Activated naive CD4-positive, alpha-beta T cell treated with anti-CD3 and anti-CD28 coated beads for 36 hours (primary cell): Measurements from ENCODE around the gene DARS1. TPM values are rescaled to one million over a fixed set of nuclear protein-coding genes. Genes with fewer than 3 reads are reported as not detected.

Source experiments
- CTCF ChIA-PET: fragments of 350-600 bp; sonication (Branson Sonifier 250); formaldehyde crosslinking; loops from one replicate; lab custom pipeline; 2021; ENCODE audit warnings: antibody characterized with exemption; lab: Charles Lee
- DNase-seq: peaks from one replicate; pipeline ENCODE4 v3.0.0-alpha.2; 2020
- H3K27ac Mint-ChIP-seq: one replicate; pipeline ENCODE4 v1.8.0; 2021; ENCODE audit warnings: mild to moderate bottlenecking, mixed read lengths
- H3K27me3 Mint-ChIP-seq: one replicate; pipeline ENCODE4 v1.8.0; 2021; ENCODE audit warnings: low read depth, mixed read lengths
- H3K36me3 Mint-ChIP-seq: one replicate; pipeline ENCODE4 v1.8.0; 2021; ENCODE audit warnings: low read depth, mixed read lengths
- H3K4me1 Mint-ChIP-seq: one replicate; pipeline ENCODE4 v1.8.0; 2021; ENCODE audit warnings: low read depth, mixed read lengths
- H3K4me3 Mint-ChIP-seq: one replicate; pipeline ENCODE4 v1.8.0; 2021; ENCODE audit warnings: mild to moderate bottlenecking, moderate library complexity, mixed read lengths
- H3K9me3 Mint-ChIP-seq: one replicate; pipeline ENCODE4 v1.8.0; 2021; ENCODE audit warnings: mixed read lengths
- intact Hi-C: fragments of 100-400 bp; cut with micrococcal nuclease; formaldehyde crosslinking; loops from one replicate; pipeline ENCODE4 v1.15.1; 2023
- total RNA-seq, 2 experiments: library from RNA; stranded (reverse); gene quantifications; one replicate each; pipeline ENCODE4 v1.2.3, GENCODE V29; 2021

Gene DARS1
- 100 to 1,000 TPM; 161 to 177 TPM for total RNA-seq

DNA sequence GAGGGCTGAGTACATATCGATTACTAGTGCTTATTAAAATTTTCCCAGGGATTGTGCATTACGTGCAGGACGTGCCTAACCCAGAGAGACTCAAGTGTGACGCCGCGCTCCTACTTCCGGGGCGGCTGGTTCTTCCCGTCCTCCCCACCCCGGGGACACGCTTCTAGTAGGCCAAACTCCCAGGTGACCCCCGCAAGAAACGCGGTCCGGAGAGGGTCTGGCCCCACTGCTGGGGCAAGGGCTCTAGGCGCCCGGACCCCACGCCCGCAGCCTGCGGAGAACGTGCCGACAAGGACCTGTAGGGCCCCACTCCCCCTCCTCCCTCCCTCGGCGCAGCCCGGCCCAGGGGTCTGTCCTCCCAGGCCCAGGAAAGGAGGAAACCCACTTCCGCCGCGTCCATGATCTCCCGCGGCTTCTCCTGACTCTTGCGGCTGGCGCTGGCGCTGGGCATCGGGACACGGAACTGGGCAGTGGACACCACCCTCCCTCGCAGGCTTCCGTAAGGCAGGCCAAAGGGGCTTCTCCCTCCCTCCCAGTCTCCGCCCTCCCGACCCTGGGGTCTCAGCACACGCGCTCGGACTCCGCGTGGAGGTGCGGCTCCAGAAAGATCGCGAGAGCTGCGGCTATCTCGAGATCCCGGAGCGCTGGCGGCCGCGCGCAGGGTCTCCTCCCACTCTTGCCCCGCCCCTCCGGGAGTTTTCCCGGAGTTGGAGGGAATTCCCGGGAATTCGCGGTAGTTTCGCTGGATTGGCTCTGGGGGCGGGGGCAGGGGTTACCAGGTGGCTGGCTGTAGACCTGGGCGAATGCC lies at the start of gene DARS1:
DARS1 (minus strand) TSS at position 609 of the 808 bp plus-strand sequence; CDS start at position 451, 158 bp downstream.
- intact Hi-C loops: loop anchor here (1.0 to 10.0 kb wide), 14 partner anchors 20 to 930 kb away; partner anchors contain the start of genes MCM6, RAB3GAP1 and UBXN4
- DNase-seq: peak; percentile 90
- H3K4me1 Mint-ChIP-seq: peaks cover 39% of the 10 kb centered on the region
- H3K4me3 Mint-ChIP-seq: peak within 1 kb of the TSS; percentile 95
- H3K27ac Mint-ChIP-seq: peak within 1 kb of the TSS; percentile 97
- H3K27me3 Mint-ChIP-seq: no peaks in the 10 kb centered on the region
- H3K36me3 Mint-ChIP-seq: peaks cover 28% of the 10 kb centered on the region
- CTCF ChIA-PET: interaction anchor here (0.7 to 2.0 kb wide), 5 partner anchors 62 to 399 kb away, joined by 3 to 8 read pairs (median 5); no protein-coding TSS in a partner anchor
- H3K9me3 Mint-ChIP-seq: no peaks in the 10 kb centered on the region

DNA sequence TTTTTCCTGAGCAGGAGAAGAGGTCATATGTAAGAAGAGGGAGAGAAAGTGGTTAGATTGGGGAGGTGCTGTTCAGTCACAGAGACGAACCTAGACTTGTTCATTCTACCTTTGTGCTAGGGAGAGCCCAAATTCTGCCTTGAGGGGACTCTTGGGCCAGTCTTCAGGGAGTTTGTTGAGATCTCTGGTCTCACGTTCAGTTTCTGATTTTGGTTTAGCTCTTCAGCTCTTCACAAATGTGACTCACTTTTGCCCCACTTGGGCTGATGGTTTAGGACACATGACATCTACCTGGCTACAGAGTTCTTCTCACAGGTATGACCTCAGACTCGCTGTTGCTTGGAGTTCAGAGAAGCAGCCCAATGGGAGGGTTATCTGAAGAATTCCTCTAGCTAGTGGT lies 49.2 kb upstream of the DARS1 start:
- H3K4me3 Mint-ChIP-seq: no peak overlapping the region
- H3K27ac Mint-ChIP-seq: no peak overlapping the region
- H3K27me3 Mint-ChIP-seq: no peaks in the 10 kb centered on the region
- peak; percentile 21 for DNase-seq
- H3K9me3 Mint-ChIP-seq: no peaks in the 10 kb centered on the region
- intact Hi-C loops: no loop called here
- no peaks in the 10 kb centered on the region for H3K4me1 Mint-ChIP-seq
- CTCF ChIA-PET: interaction anchor here (1.6 kb wide), 1 partner anchor 349 kb away, joined by 6 read pairs; no protein-coding TSS in a partner anchor
- no peaks in the 10 kb centered on the region for H3K36me3 Mint-ChIP-seq

DNA sequence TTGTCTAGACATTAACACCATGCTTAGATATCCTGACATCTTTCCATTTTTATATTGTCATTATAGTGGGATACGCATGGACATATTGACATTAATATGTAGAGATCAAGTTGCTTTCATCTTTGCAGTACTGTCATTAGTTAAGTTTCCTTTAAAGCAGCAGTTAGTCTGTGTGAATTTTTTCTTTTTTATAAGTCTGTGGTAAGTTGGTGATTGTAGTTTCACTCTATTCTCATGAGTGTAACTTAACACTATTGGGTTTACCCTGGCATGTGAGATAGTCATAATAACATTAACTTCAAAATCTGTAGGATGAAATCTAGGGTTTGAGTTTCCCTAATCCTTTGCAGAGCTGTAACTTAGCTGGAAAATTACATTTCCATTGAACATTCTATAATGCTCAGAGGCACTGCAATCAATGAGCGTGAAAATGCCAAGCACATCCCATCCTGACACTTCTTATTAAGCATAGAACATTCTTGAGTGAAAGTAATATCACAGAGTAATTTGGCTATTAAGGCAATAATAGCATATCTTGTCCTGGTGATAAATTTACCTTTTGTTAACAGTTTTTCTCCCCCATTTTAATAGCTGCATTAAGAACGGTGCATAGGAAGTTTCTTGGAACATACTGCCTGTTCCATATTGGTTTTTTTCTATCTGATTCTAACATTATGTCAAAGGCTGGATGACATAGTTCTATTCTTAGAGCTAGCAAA lies 47.5 kb upstream of the DARS1 start:
- Mint-ChIP-seq H3K4me3 (no peak overlapping the region), H3K27me3 (no peaks in the 10 kb centered on the region), H3K9me3 (no peaks in the 10 kb centered on the region), H3K4me1 (no peaks in the 10 kb centered on the region), H3K36me3 (no peaks in the 10 kb centered on the region), H3K27ac (no peak overlapping the region)
- CTCF ChIA-PET: interaction anchor here (1.6 kb wide), 1 partner anchor 351 kb away, joined by 6 read pairs; no protein-coding TSS in a partner anchor
- intact Hi-C loops: no loop called here
- DNase-seq: no peak

DNA sequence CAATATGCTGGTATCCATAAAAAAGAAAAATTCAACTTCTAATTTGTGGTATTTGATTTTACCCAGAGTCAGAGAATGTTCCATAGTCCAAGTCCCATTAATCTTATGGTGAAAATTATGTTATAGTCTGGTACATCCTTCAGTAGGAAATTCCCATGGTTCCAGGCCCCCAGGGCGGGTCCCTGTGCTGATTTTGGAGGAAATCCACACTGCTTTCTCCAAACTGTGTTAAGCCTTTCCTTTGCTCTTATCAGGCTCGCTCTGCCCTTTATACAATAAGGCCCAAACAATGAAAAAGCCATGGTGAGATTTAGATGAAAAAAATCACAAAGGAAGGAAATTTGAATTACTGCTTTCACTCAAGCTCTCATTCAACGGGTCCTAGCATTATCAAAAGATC lies 46.8 kb upstream of the DARS1 start:
- no peaks in the 10 kb centered on the region for H3K4me1 Mint-ChIP-seq
- CTCF ChIA-PET: no interaction called here
- no peak overlapping the region for H3K4me3 Mint-ChIP-seq
- no peaks in the 10 kb centered on the region for H3K9me3 Mint-ChIP-seq
- H3K27ac Mint-ChIP-seq: no peak overlapping the region
- DNase-seq: no peak
- H3K27me3 Mint-ChIP-seq: no peaks in the 10 kb centered on the region
- no peaks in the 10 kb centered on the region for H3K36me3 Mint-ChIP-seq
- intact Hi-C loops: no loop called here

DNA sequence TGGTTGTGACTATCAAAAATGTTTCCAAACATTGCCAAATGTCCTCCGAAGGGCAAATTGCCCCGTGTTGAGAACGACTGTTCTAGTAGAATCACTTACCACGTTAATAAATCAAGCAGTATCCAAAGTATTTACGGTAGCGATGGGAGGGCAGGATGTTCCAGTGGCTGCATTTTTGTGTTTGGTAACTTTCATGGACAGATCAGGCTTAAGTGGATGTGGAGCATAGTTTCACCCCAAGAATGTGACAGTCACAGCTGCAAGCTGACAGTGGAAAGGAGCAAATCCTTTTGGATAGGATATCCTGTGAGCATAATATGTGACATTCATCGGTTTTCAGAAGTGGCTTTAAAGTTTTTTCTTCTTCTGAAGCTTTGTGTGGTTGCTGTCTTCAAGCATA lies 46.3 kb upstream of the DARS1 start:
- Mint-ChIP-seq H3K36me3 (no peaks in the 10 kb centered on the region), H3K27ac (no peak overlapping the region)
- CTCF ChIA-PET: no interaction called here

DNA sequence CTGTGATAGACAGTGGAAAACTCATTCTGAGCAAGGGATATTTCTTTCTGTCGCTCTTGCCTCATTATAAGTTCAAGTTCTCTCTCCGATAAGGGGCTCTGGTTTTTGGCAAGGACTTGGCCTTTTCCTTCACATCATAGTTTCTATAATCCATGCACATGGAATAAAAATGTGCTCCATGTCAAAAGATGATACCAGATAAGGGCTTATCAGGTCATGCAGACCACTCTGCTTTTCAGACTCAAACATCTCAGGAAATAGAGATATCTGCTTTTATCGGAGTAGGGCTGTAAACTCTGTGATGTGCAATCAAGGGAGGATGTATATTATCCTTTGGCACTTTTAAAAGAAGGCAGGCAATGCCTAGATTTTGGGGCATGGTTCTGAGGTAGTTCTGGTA lies 45.0 kb upstream of the DARS1 start:
- H3K9me3 Mint-ChIP-seq: no peaks in the 10 kb centered on the region
- no peaks in the 10 kb centered on the region for H3K27me3 Mint-ChIP-seq
- H3K27ac Mint-ChIP-seq: no peak overlapping the region
- H3K4me3 Mint-ChIP-seq: no peak overlapping the region
- peaks cover 2% of the 10 kb centered on the region for H3K4me1 Mint-ChIP-seq
- intact Hi-C loops: no loop called here
- DNase-seq: no peak
- CTCF ChIA-PET: no interaction called here
- no peaks in the 10 kb centered on the region for H3K36me3 Mint-ChIP-seq

More for the DNA sequence above, 46.3 kb upstream of the DARS1 start:
- intact Hi-C loops: no loop called here
- H3K9me3 Mint-ChIP-seq: no peaks in the 10 kb centered on the region
- no peak overlapping the region for H3K4me3 Mint-ChIP-seq
- no peak for DNase-seq
- no peaks in the 10 kb centered on the region for H3K4me1 Mint-ChIP-seq
- no peaks in the 10 kb centered on the region for H3K27me3 Mint-ChIP-seq

DNA sequence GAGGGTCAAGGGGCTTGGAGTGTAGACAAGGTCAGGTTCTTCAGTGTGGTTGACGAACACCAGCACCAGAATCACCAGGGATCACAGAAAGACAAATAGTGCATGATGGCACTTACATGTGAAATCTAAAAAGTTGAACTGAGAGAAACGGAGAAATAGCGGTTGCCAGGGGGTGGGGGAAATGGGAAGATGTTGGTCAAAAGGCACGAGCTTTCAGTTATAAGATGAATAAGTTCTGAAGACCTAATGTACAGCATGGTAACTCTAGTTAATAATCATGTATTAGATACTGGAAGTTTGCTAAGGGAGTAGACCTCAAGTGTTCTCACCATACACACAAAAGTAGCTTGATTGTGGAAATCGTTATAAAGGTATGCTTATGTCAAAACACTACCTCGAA lies 43.7 kb upstream of the DARS1 start:
- Mint-ChIP-seq H3K36me3 (no peaks in the 10 kb centered on the region), H3K27ac (no peak overlapping the region), H3K4me3 (no peak overlapping the region), H3K4me1 (peaks cover 7% of the 10 kb centered on the region), H3K9me3 (no peaks in the 10 kb centered on the region), H3K27me3 (no peaks in the 10 kb centered on the region)
- no peak for DNase-seq
- intact Hi-C loops: no loop called here
- CTCF ChIA-PET: no interaction called here

DNA sequence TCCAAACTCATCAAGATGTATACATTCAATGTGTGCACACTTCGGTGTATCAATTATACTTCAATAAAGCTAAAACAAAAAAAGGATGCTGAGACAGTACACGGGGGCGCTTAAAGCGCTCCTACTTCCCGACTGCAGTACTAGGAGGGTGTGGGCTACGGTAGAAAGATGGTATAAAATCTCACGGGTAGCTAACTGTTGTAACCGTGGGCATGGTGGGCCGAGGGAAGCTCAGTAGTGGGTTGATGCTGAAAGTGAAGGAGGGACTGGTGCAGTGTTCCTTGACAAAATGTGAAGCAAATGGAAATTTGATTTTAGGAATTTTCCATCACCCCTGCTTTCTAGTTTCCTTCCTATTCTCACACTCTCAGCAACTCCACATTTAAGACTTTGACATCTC lies 42.6 kb upstream of the DARS1 start:
- intact Hi-C loops: no loop called here
- DNase-seq: no peak
- CTCF ChIA-PET: interaction anchor here (0.7 kb wide), 1 partner anchor 35 kb away, joined by 3 read pairs; no protein-coding TSS in a partner anchor
- Mint-ChIP-seq H3K36me3 (no peaks in the 10 kb centered on the region), H3K27me3 (no peaks in the 10 kb centered on the region), H3K27ac (no peak overlapping the region), H3K9me3 (no peaks in the 10 kb centered on the region), H3K4me1 (peaks cover 7% of the 10 kb centered on the region), H3K4me3 (no peak overlapping the region)

DNA sequence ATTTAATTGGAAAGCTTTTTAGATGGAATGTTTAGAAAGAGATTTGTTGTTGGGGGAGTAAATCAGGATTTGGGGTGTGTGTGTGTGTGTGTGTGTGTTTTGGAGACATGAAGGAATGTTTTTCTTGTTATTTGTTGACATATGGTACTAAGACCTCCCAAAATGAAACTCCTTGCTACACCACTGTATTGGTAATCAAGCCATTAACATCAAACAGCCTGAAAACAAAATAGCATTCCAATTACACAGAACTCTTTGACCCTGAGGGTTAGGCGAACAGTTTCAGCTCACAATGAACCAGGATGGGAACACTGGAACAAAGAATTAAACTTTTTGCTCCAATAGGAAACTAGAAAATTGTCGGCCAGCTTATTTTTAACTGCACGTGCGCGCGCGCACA lies 41.7 kb upstream of the DARS1 start:
- CTCF ChIA-PET: interaction anchor here (0.9 to 1.1 kb wide), 2 partner anchors 14 to 15 kb away, joined by 3 read pairs; no protein-coding TSS in a partner anchor

DNA sequence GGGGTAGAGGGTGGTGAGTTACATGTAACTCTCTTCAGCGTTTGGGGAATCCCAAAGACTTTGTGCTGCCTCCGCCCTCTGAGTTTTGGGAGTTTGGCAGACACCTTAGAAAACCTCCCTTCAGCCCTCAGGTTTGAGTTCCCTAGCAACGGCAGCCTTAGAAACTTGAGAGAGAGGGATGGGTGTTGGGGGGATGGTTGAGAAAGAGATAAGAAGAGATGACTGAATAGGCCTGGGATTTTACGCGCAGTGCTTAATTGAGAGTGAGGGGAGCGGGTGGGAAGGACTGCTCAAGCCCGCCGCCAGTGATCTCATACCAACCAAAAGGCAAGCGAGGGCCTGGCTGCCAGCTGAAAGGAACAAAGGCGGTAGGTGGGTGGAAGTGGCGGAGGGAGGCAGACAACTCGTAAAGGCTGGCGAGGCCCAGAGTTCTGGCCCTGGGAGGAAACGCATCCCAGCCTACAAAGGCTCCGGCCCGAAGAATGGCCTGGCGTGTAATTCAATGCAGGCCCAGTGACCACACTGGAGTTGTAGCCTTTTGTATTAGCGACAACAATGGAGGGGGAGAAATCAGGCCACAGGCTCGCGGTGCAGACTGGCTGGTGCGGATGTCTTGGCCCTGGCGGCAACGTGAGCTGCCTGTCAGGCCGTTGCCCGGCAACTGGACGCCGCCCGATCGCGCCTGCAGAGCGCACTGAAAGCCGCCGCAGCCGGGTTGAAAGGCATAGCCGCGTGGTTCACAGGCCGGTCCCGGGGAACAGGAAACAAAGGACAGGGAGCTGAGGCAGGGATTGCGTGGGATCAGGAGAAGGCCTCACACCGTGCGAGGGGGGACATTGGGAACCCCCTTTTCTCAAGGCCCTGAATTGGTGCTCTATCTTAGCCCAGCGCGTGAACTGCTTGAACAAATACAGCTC lies 39.9 kb upstream of the DARS1 start:
- peak; percentile 50 for DNase-seq
- no peak overlapping the region for H3K27ac Mint-ChIP-seq
- no peaks in the 10 kb centered on the region for H3K36me3 Mint-ChIP-seq
- no peaks in the 10 kb centered on the region for H3K9me3 Mint-ChIP-seq
- no peaks in the 10 kb centered on the region for H3K27me3 Mint-ChIP-seq
- intact Hi-C loops: no loop called here
- peaks cover 7% of the 10 kb centered on the region for H3K4me1 Mint-ChIP-seq
- CTCF ChIA-PET: interaction anchor here (0.6 kb wide), 2 partner anchors 45 to 59 kb away, joined by 3 read pairs; no protein-coding TSS in a partner anchor
- peak overlapping the region; percentile 17 for H3K4me3 Mint-ChIP-seq

More for the DNA sequence above, 41.7 kb upstream of the DARS1 start:
- DNase-seq: no peak
- H3K36me3 Mint-ChIP-seq: no peaks in the 10 kb centered on the region
- intact Hi-C loops: no loop called here
- H3K4me1 Mint-ChIP-seq: peaks cover 7% of the 10 kb centered on the region
- H3K27ac Mint-ChIP-seq: no peak overlapping the region
- no peak overlapping the region for H3K4me3 Mint-ChIP-seq
- no peaks in the 10 kb centered on the region for H3K9me3 Mint-ChIP-seq
- H3K27me3 Mint-ChIP-seq: no peaks in the 10 kb centered on the region

DNA sequence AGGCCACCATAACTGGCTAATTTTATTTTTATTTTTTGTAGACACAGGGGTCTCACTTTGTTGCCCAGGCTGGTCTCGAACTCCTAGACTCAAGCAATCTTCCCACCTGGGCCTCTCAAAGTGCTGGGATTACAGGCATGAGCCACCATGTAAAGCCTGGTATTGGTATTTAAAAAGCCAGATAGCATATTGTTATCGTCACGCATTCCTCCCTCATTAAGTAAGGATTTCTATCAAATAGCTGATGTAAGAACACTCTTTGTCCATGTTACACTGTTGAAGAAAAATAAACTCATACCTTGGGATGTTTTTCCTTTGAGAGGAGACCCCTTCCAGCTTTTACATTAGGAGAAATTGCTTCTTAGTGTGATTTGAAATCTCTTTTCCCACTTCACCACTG lies 39.2 kb upstream of the DARS1 start:
- intact Hi-C loops: no loop called here
- H3K9me3 Mint-ChIP-seq: no peaks in the 10 kb centered on the region
- H3K27ac Mint-ChIP-seq: no peak overlapping the region
- peaks cover 7% of the 10 kb centered on the region for H3K4me1 Mint-ChIP-seq
- DNase-seq: no peak
- no peaks in the 10 kb centered on the region for H3K36me3 Mint-ChIP-seq
- CTCF ChIA-PET: interaction anchor here (0.6 kb wide), 1 partner anchor 59 kb away, joined by 3 read pairs; no protein-coding TSS in a partner anchor
- H3K4me3 Mint-ChIP-seq: no peak overlapping the region
- H3K27me3 Mint-ChIP-seq: no peaks in the 10 kb centered on the region
